Renal cortical epithelial cell (primary cell): ENCODE data around the gene USH1C. TPM values are rescaled to one million over a fixed set of nuclear protein-coding genes. Genes with fewer than 3 reads are reported as not detected.

Experiments used
- DNase-seq: peaks from one replicate; pipeline ENCODE4 v3.0.0-alpha.2; 2011; ENCODE audit warnings: low read depth
- total RNA-seq: library from RNA; depleted of rRNA; stranded (reverse); fragments of >200 nt; gene quantifications from 2 replicates; pipeline ENCODE4 v1.2.3, GENCODE V29; 2014

USH1C gene
- total RNA-seq, 1 donor from 2014 or later: 3.2 TPM

GRCh38 chr11:17472467-17472866, 71.7 kb downstream of the USH1C start:
- no peak for DNase-seq

- no peak for DNase-seq
Observed at GRCh38 chr11:17471501-17471900, 72.7 kb downstream of the USH1C start.

- DNase-seq: no peak
Observed at GRCh38 chr11:17469998-17470397, 74.2 kb downstream of the USH1C start.

GRCh38 chr11:17468122-17468521, 76.1 kb downstream of the USH1C start:
- no peak for DNase-seq

- no peak for DNase-seq
Observed at GRCh38 chr11:17463546-17464174, 80.6 kb downstream of the USH1C start.

GRCh38 chr11:17462940-17463339, 81.3 kb downstream of the USH1C start:
- DNase-seq: no peak

- no peak for DNase-seq
Observed at GRCh38 chr11:17460406-17460805, 83.8 kb downstream of the USH1C start.

- no peak for DNase-seq
Observed at GRCh38 chr11:17459236-17459896, 84.8 kb downstream of the USH1C start.

- no peak for DNase-seq
Observed at GRCh38 chr11:17458268-17458667, 85.9 kb downstream of the USH1C start.

GRCh38 chr11:17457396-17458173, 86.6 kb downstream of the USH1C start:
- no peak for DNase-seq

- DNase-seq: no peak
Observed at GRCh38 chr11:17452668-17453067, 91.5 kb downstream of the USH1C start.

- DNase-seq: no peak
Observed at GRCh38 chr11:17449158-17449557, 95.1 kb downstream of the USH1C start.

- DNase-seq: no peak
Observed at GRCh38 chr11:17446482-17446881, 97.7 kb downstream of the USH1C start.

- DNase-seq: no peak
Observed at GRCh38 chr11:17445240-17445795, 98.9 kb downstream of the USH1C start.

GRCh38 chr11:17443926-17444690, 100.1 kb downstream of the USH1C start:
- DNase-seq: no peak

Other genes with a start within 250 kb of the USH1C start
- gene NCR3LG1, start 192.6 kb downstream of the USH1C start, total RNA-seq: 0.99 and 2.1 TPM in 2 replicates
- 0.25 and 0.35 TPM in 2 replicates for gene KCNJ11, start 155.8 kb downstream of the USH1C start, total RNA-seq
- gene ABCC8, start 67.6 kb downstream of the USH1C start, total RNA-seq: not detected in 2 replicates
- not detected in 2 replicates for gene OTOG, start 2.8 kb upstream of the USH1C start, total RNA-seq
- not detected in 2 replicates for gene MYOD1, start 175.2 kb upstream of the USH1C start, total RNA-seq
- 0.05 TPM in 1 of 2 replicates, not detected in the other for gene KCNC1, start 190.4 kb upstream of the USH1C start, total RNA-seq